Smooth muscle cell of the brain vasculature (primary cell): ENCODE data around the gene MDC1.
"Not testable (repeated sequence)": the region's sequence is repeated elsewhere in the genome, so short reads cannot be mapped to it uniquely, and the experiment has no call there.

Experiments
- DNase-seq: peaks from one replicate; pipeline ENCODE4 v3.0.0-alpha.2; 2012; ENCODE audit warnings: low read depth, low spot score

Gene MDC1

GRCh38 chr6:30723843-30724741 is 7.0 kb upstream of the MDC1 start:
- DNase-seq: not testable (repeated sequence)

- not testable (repeated sequence) for DNase-seq
Observed at GRCh38 chr6:30723159-30723842, 6.2 kb upstream of the MDC1 start.

GRCh38 chr6:30722280-30723112 is 5.4 kb upstream of the MDC1 start:
- DNase-seq: no peak

- not testable (repeated sequence) for DNase-seq
Observed at GRCh38 chr6:30722025-30722279, 4.9 kb upstream of the MDC1 start.

GRCh38 chr6:30721198-30722024 is 4.3 kb upstream of the MDC1 start:
- peak; percentile 65 for DNase-seq

- DNase-seq: no peak
Observed at GRCh38 chr6:30720738-30721197, 3.7 kb upstream of the MDC1 start.

GRCh38 chr6:30719791-30720737 is 3.0 kb upstream of the MDC1 start, which contains the start of gene TUBB:
Gene TUBB (plus strand): TSS chr6:30720352. CDS start chr6:30720507, 155 bp downstream.
- DNase-seq: peak; percentile 91

- no peak for DNase-seq
Observed at GRCh38 chr6:30719356-30719755, 2.3 kb upstream of the MDC1 start.

GRCh38 chr6:30717845-30718720 is 1.0 kb upstream of the MDC1 start:
- DNase-seq: not testable (repeated sequence)

GRCh38 chr6:30716879-30717128 is 277 bp downstream of the MDC1 start:
- no peak for DNase-seq

- no peak for DNase-seq
Observed at GRCh38 chr6:30714263-30714662, 2.8 kb downstream of the MDC1 start.

- no peak for DNase-seq
Observed at GRCh38 chr6:30712441-30712945, 4.6 kb downstream of the MDC1 start.

GRCh38 chr6:30711758-30712380 is 5.2 kb downstream of the MDC1 start:
- DNase-seq: no peak

GRCh38 chr6:30709101-30709868 is 7.8 kb downstream of the MDC1 start:
- no peak for DNase-seq

GRCh38 chr6:30707281-30707850 is 9.7 kb downstream of the MDC1 start:
- DNase-seq: no peak

GRCh38 chr6:30705620-30706019 is 11.5 kb downstream of the MDC1 start:
- DNase-seq: no peak

- DNase-seq: no peak
Observed at GRCh38 chr6:30703821-30704220, 13.3 kb downstream of the MDC1 start.

GRCh38 chr6:30703011-30703410 is 14.1 kb downstream of the MDC1 start:
- no peak for DNase-seq
